ENCODE measurements around the gene DMXL2.

Gene DMXL2

GRCh38 chr15:51622604-51623370 is at the start of gene DMXL2:
Gene DMXL2, minus strand, starts transcription at chr15:51622771. Its CDS starts 226 bp downstream, at chr15:51622545.
- TF ChIP-seq L3MBTL2 (conservative IDR thresholded peaks at IDR 0.05) (0 out of 2 replicates have a peak, but pooled peaks have one; percentile 19), BHLHE40 (IDR thresholded peaks at IDR 0.05; ENCODE audit: borderline replicate concordance) (no peak)
- ChIA-PET POLR2A (interaction anchor here (0.6 to 1.2 kb wide), 5 partner anchors 13 to 261 kb away, joined by 3 read pairs; no protein-coding TSS in a partner anchor), CTCF (no interaction called here)
- peak; percentile 80 for DNase-seq (ENCODE audit: extremely low spot score)

GRCh38 chr15:51672155-51672687 is 49.6 kb upstream of the DMXL2 start:
- POLR2A ChIA-PET: interaction anchor here (1.4 kb wide), 1 partner anchor 17 kb away, joined by 3 read pairs; no protein-coding TSS in a partner anchor
- no peak for DNase-seq (ENCODE audit: extremely low spot score)
- CTCF ChIA-PET: no interaction called here

GRCh38 chr15:51669381-51669780 is 46.8 kb upstream of the DMXL2 start:
- POLR2A ChIA-PET: no interaction called here
- TF ChIP-seq SP1 (IDR thresholded peaks at IDR 0.05) (no peak), PKNOX1 (IDR thresholded peaks at IDR 0.05) (no peak), SUZ12 (IDR thresholded peaks at IDR 0.05) (no peak), LEF1 (IDR thresholded peaks at IDR 0.05; ENCODE audit: borderline replicate concordance) (no peak), HDGF (IDR thresholded peaks at IDR 0.05; ENCODE audit: borderline replicate concordance) (no peak), FOXK2 (IDR thresholded peaks at IDR 0.05) (no peak), ZNF384 (IDR thresholded peaks at IDR 0.05) (no peak)

More at GRCh38 chr15:51672155-51672687, 49.6 kb upstream of the DMXL2 start:
- TF ChIP-seq L3MBTL2 (conservative IDR thresholded peaks at IDR 0.05): no peak
- no peak for TF ChIP-seq ELF4 (IDR thresholded peaks at IDR 0.05)
- no peak for TF ChIP-seq LEF1 (IDR thresholded peaks at IDR 0.05; ENCODE audit: borderline replicate concordance)
- no peak for TF ChIP-seq NFRKB (IDR thresholded peaks at IDR 0.05)
- TF ChIP-seq SUZ12 (IDR thresholded peaks at IDR 0.05): no peak
- no peak for TF ChIP-seq FOXM1 (IDR thresholded peaks at IDR 0.05; ENCODE audit: borderline replicate concordance)
- no peak for TF ChIP-seq BHLHE40 (IDR thresholded peaks at IDR 0.05; ENCODE audit: borderline replicate concordance)
- no peak for TF ChIP-seq TARDBP (IDR thresholded peaks at IDR 0.05)
- no peak for TF ChIP-seq ZNF384 (IDR thresholded peaks at IDR 0.05)
- no peak for TF ChIP-seq HDGF (IDR thresholded peaks at IDR 0.05; ENCODE audit: borderline replicate concordance)
- TF ChIP-seq FOXK2 (IDR thresholded peaks at IDR 0.05): no peak
- TF ChIP-seq FOXA1 (IDR thresholded peaks at IDR 0.05): no peak
- TF ChIP-seq CTBP1 (IDR thresholded peaks at IDR 0.05; ENCODE audit: borderline replicate concordance): no peak
- no peak for TF ChIP-seq ARNT (IDR thresholded peaks at IDR 0.05)
- TF ChIP-seq SP1 (IDR thresholded peaks at IDR 0.05): no peak

GRCh38 chr15:51668446-51668845 is 45.9 kb upstream of the DMXL2 start:
- DNase-seq (ENCODE audit: extremely low spot score): no peak
- ChIA-PET CTCF (no interaction called here), POLR2A (no interaction called here)
- no peak for TF ChIP-seq ZNF384 (IDR thresholded peaks at IDR 0.05)
- no peak for TF ChIP-seq BHLHE40 (IDR thresholded peaks at IDR 0.05; ENCODE audit: borderline replicate concordance)
- no peak for TF ChIP-seq L3MBTL2 (conservative IDR thresholded peaks at IDR 0.05)
- TF ChIP-seq HDGF (IDR thresholded peaks at IDR 0.05; ENCODE audit: borderline replicate concordance): no peak
- TF ChIP-seq LEF1 (IDR thresholded peaks at IDR 0.05; ENCODE audit: borderline replicate concordance): no peak
- TF ChIP-seq ELF4 (IDR thresholded peaks at IDR 0.05): no peak
- no peak for TF ChIP-seq SP1 (IDR thresholded peaks at IDR 0.05)
- no peak for TF ChIP-seq CTBP1 (IDR thresholded peaks at IDR 0.05; ENCODE audit: borderline replicate concordance)
- no peak for TF ChIP-seq FOXA1 (IDR thresholded peaks at IDR 0.05)
- TF ChIP-seq PKNOX1 (IDR thresholded peaks at IDR 0.05): no peak
- TF ChIP-seq SUZ12 (IDR thresholded peaks at IDR 0.05): no peak
- TF ChIP-seq FOXK2 (IDR thresholded peaks at IDR 0.05): no peak
- TF ChIP-seq NFRKB (IDR thresholded peaks at IDR 0.05): no peak
- no peak for TF ChIP-seq ARNT (IDR thresholded peaks at IDR 0.05)
- TF ChIP-seq TARDBP (IDR thresholded peaks at IDR 0.05): no peak
- no peak for TF ChIP-seq FOXM1 (IDR thresholded peaks at IDR 0.05; ENCODE audit: borderline replicate concordance)

More at GRCh38 chr15:51669381-51669780, 46.8 kb upstream of the DMXL2 start:
- no peak for DNase-seq (ENCODE audit: extremely low spot score)
- CTCF ChIA-PET: no interaction called here

- no peak for DNase-seq (ENCODE audit: extremely low spot score)
- ChIA-PET POLR2A (no interaction called here), CTCF (no interaction called here)
- no peak for TF ChIP-seq SP1 (IDR thresholded peaks at IDR 0.05)
- TF ChIP-seq BHLHE40 (IDR thresholded peaks at IDR 0.05; ENCODE audit: borderline replicate concordance): no peak
- TF ChIP-seq ELF4 (IDR thresholded peaks at IDR 0.05): no peak
- TF ChIP-seq FOXK2 (IDR thresholded peaks at IDR 0.05): no peak
- TF ChIP-seq PKNOX1 (IDR thresholded peaks at IDR 0.05): no peak
- no peak for TF ChIP-seq TARDBP (IDR thresholded peaks at IDR 0.05)
These were observed 44.9 kb upstream of the DMXL2 start for GRCh38 chr15:51667478-51667877.

GRCh38 chr15:51661072-51661471 is 38.5 kb upstream of the DMXL2 start:
- TF ChIP-seq ARNT (IDR thresholded peaks at IDR 0.05): no peak
- no peak for TF ChIP-seq L3MBTL2 (conservative IDR thresholded peaks at IDR 0.05)
- no peak for TF ChIP-seq HDGF (IDR thresholded peaks at IDR 0.05; ENCODE audit: borderline replicate concordance)
- TF ChIP-seq LEF1 (IDR thresholded peaks at IDR 0.05; ENCODE audit: borderline replicate concordance): no peak
- TF ChIP-seq ELF4 (IDR thresholded peaks at IDR 0.05): no peak
- TF ChIP-seq NFRKB (IDR thresholded peaks at IDR 0.05): no peak
- TF ChIP-seq BHLHE40 (IDR thresholded peaks at IDR 0.05; ENCODE audit: borderline replicate concordance): no peak
- TF ChIP-seq SP1 (IDR thresholded peaks at IDR 0.05): no peak
- no peak for TF ChIP-seq ZNF384 (IDR thresholded peaks at IDR 0.05)
- no peak for TF ChIP-seq FOXM1 (IDR thresholded peaks at IDR 0.05; ENCODE audit: borderline replicate concordance)
- no peak for TF ChIP-seq PKNOX1 (IDR thresholded peaks at IDR 0.05)
- CTCF ChIA-PET: no interaction called here
- POLR2A ChIA-PET: no interaction called here
- DNase-seq (ENCODE audit: extremely low spot score): no peak

Measured in HEK293T (cell line).